SH-SY5Y (cell line): Measurements from ENCODE around the gene TKTL1.

Experiments
- GATA2 ChIP-seq: IDR thresholded peaks from 2 replicates; pipeline ENCODE4 v1.6.1; 2011; ENCODE audit warnings: mild to moderate bottlenecking, low read depth, low read length
- GATA3 ChIP-seq: IDR thresholded peaks from 2 replicates; pipeline ENCODE4 v1.6.1; 2011; ENCODE audit warnings: low read depth, mild to moderate bottlenecking, low read length, moderate library complexity

DNA sequence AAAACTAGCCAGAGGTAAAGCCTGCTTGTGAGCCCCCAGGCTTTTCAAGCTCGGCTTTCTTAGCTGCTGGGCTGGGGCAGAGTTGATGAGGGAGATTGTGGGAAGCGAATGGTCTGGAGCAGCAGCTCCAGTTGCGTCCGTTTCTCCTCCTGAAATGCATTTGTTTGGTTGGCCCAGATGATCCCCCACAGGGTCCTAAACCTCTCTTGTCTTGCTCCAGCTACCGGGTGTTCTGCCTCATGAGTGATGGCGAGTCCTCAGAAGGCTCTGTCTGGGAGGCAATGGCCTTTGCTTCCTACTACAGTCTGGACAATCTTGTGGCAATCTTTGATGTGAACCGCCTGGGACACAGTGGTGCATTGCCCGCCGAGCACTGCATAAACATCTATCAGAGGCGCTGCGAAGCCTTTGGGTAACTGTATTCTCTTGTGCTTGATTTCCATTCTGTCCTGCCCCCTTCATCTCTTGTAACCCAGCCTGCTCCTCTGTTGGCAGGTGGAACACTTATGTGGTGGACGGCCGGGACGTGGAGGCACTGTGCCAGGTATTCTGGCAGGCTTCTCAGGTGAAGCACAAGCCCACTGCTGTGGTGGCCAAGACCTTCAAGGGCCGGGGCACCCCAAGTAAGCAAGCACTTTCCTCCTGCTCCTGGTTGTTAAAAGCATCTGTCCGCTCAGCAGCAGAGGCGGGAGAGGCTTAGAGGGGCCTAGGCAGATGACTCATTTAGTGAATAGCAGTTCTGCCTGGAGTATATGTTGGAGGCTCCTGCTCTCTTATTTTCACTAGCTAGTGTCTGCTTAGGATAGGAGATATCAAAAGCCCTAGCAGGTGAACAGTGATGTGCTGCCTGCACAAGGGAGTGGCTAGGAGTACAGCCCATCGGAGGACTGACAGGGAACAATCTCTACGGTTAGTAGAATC is 15.3 kb downstream of the TKTL1 start:
- TF ChIP-seq GATA2: no peak
- TF ChIP-seq GATA3: no peak
